HG03378 (cell line): ENCODE measurements around the gene TAS2R39.

Source experiments
- ATAC-seq: cut with Tn5 transposase; IDR thresholded peaks from one replicate; pipeline ENCODE4 v1.9.1; 2021; ENCODE audit warnings: mild to moderate bottlenecking, moderate library complexity; ENCODE audit not compliant: unreplicated experiment

Gene TAS2R39

DNA sequence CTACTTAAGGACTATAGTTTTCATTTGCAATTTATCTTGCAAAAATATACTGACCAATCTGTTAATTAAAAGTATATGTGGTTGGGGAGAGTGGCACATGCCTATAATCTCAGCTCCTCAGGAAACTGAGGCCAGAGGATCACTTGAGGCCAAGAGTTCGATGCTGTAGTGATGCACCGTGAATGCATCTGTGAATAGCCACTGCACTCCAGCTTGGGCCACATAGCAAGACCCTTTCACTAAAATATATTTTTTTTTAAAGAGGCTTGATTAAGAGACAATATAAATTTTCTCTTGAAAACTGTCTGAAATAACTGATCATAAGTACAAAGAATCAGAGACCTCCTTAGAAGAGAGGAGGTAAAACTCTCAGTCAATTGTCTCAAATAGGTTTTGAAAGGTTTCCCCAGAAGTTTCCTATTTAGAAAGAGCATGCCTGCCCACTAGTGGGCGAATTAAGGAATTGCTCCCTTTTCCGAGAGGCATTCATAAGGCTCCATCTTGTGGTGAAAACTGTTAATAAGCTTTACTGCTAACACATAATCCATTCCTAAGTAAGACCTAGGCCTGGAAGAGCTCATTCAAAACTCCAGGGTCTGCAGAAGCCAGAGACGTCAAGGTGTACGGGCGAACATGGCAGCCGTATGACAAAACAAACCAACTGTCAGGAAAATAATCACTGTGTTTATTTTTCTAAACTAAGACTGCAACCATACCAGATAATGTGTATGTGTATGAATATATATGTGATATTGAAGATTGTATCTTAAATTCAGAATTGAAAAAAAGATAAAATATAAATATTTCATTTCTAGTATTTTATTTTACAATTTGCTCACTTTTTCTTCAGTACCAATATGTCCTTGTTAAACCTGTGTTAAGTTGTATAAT, 31.8 kb downstream of the TAS2R39 start:
- peak; percentile 95 for ATAC-seq

DNA sequence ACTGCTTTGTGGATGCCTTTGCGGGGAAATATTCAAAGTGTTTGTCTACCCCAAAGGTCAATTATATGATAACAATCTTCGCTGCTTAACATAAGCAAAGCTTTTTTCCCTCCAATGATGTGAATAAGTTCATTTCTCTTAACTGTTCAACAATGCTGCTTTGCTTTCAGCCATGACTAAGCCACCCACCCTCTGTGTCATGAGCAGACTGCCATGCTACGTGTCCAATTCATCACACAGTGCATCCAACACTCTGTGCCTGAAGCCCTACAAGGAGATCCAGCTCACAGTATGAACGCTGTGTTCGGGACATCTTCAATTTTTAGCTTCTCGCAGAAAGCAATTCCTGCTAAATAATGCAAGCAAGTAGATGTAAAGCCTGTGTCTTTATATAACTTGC, 32.9 kb downstream of the TAS2R39 start:
- ATAC-seq = no peak

GRCh38 chr7:143216686-143217085, 33.5 kb downstream of the TAS2R39 start:
- ATAC-seq = no peak

- no peak for ATAC-seq
Measured at GRCh38 chr7:143217806-143218205, 34.6 kb downstream of the TAS2R39 start.

GRCh38 chr7:143221286-143221685, 38.1 kb downstream of the TAS2R39 start:
- ATAC-seq = no peak

DNA sequence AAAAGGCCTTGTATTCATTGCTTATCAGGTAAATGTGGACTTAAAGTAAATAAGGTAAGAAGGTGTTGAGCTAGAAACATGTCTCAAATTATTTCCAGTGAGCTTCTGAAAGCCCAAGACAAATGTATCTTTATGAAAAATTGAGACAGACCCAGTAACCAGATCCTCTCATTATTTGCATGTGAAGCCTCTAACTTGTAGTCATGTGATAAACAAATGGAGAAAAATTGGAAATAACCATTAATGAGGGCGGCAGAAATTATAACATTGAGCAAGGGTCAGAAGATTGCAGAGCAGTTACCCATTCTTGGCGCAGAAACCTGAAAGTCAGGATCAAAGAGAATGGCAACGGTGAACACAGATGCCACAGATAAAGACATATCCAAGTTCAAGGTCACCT, 38.5 kb downstream of the TAS2R39 start, which contains the start of gene TAS2R40:
TSS of gene TAS2R40 (plus strand) at position 301 of the 400 bp plus-strand sequence. CDS start at position 343, 42 bp downstream.
- ATAC-seq = no peak

DNA sequence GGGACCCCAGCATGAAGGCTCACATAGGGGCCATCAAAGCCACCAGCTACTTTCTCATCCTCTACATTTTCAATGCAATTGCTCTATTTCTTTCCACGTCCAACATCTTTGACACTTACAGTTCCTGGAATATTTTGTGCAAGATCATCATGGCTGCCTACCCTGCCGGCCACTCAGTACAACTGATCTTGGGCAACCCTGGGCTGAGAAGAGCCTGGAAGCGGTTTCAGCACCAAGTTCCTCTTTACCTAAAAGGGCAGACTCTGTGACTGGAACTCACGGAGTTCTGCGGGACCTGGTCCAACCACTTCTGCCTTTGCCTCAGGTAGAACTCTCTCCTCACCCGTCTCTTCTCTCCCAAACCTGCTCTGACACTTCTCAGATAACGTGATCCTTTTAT, 39.6 kb downstream of the TAS2R39 start:
- ATAC-seq = no peak

DNA sequence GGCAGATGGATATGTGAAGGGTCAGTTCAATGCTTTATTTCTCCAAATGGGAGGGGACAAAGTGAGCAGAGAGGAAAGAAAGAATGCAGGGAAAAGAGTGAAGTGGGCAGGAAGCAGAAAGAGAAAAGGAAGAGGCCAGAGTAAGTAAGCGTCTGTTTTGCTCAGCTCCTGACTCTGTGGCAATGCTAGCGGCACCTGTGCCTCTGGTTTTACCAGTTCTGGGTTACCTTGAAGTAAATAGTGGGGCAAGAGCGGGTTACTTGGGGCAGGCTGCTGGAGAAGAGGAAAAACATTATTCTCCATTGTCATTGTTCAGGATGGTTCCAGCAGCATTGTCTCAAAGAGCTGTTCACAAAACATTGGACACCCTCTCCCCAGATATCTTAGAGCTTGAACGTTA, 40.6 kb downstream of the TAS2R39 start:
- ATAC-seq = no peak

- no peak for ATAC-seq
Measured at GRCh38 chr7:143225047-143225446, 41.8 kb downstream of the TAS2R39 start.

GRCh38 chr7:143227806-143228205, 44.6 kb downstream of the TAS2R39 start:
- ATAC-seq = no peak

- ATAC-seq = no peak
Measured at GRCh38 chr7:143229054-143229790, 46.0 kb downstream of the TAS2R39 start.

DNA sequence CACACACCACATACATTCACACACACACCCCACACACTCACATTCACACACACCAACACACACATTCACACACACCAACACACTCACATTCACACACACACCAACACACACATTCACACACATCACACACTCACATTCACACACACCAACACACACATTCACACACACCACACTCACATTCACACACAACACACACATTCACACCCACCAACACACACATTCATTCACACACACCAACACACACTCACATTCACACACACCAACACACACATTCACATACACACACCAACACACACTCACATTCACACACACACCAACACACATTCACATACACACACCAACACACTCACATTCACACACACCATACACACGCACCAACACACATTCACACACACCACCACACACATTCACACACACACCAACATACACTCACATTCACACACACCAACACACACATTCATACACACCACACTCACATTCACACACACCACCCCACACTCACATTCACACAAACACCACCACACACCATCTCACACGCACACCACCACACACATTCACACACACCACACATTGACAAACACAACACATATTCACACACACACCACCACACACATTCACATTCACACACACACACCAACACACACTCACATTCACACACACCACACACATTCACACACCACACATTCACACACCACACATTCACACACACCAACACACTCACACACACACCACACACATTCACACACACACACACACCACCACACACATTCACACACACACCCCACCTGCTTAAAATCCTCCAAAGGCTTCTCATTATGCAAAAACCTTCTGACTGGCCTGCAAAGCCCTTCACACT, 47.6 kb downstream of the TAS2R39 start:
- no peak for ATAC-seq
